Heart left ventricle (tissue), 11 donors: ENCODE data around the gene HSF2BP. TPM values are rescaled to one million over a fixed set of nuclear protein-coding genes. Genes with fewer than 3 reads are reported as not detected.

ENCODE experiments used
- microRNA-seq, 4 donors: library from miRNA; unstranded; fragments of <30 nt; microRNA quantifications; one replicate each; pipeline versions ENCODE4 to v1.2.0, GENCODE V29; 2017 to 2020
- polyA plus RNA-seq, 2 donors: library from polyadenylated mRNA; stranded (reverse); fragments of 200-250 nt; gene quantifications; one replicate each; pipeline ENCODE4 v1.2.3, GENCODE V29; 2013
- total RNA-seq, 9 donors: library from RNA; depleted of rRNA in 2 of 9; stranded (reverse); fragments of >200 nt in 2 of 9; fragmentation: NEBNext Ultra II Directional in 3 of 9; extraction: Animal tissue kit (Norgen Biotek cat#: 25700) in 3 of 9; gene quantifications; one replicate each; pipeline versions ENCODE4 v1.1.0 to v1.2.4, GENCODE V29; 2016 to 2023
- donor health status: ischemic (EF 13 %, LVEDD 7.1; RV severe dilation, severe dysfunction).
- donor health status: healthy with polysubstance abuse.
- donor health status: DM: no; HTN: yes; CAD: no.
- donor health status: DM: no; HTN: no; CAD: no.
- donor health status: ischemic (EF 25% LVEDD 5.7; RV mildly dilated, moderate dysfunction).
- donor health status: healthy.
- donor health status: DM: yes; HTN: yes; CAD: no.
- donor health status: PGD.
- donor health status: nonischemic (EF 23%, LVEDD 6.1; RV moderate dilation, normal function).

HSF2BP gene
- total and polyA plus RNA-seq, 11 donors = 0.08 to 0.32 (median 0.19) TPM; not detected in 8

Small RNA genes lying within 50 kb of the gene (microRNA-seq; reads per million reads assigned to microRNA genes)
- 0 reads per million in 4 donors for gene MIR6070

Other genes starting within 250 kb of the HSF2BP start
- 10 to 100 TPM in 4 of 9 donors, 1 to 10 TPM in 4, under 1 TPM in 1; 0.38 to 53.5 (median 5.4) TPM for gene SIK1, start 232.4 kb downstream of the HSF2BP start, total RNA-seq
- gene SIK1, start 232.4 kb downstream of the HSF2BP start, polyA plus RNA-seq = 1 to 10 TPM; 1.4 to 5.7 TPM
- 10 to 100 TPM in 4 of 9 donors, 1 to 10 TPM in 5; 6.6 to 16.1 (median 9.5) TPM for gene RRP1B, start 72 bp upstream of the HSF2BP start, total RNA-seq
- 1 to 10 TPM; 3.6 to 9.8 TPM for gene RRP1B, start 72 bp upstream of the HSF2BP start, polyA plus RNA-seq
- 100 to 1,000 TPM in 1 of 9 donors, 10 to 100 TPM in 8; 46.5 to 105 (median 79.7) TPM for gene PDXK, start 59.6 kb upstream of the HSF2BP start, total RNA-seq
- gene PDXK, start 59.6 kb upstream of the HSF2BP start, polyA plus RNA-seq = 10 to 100 TPM; 48.0 to 94.5 TPM
- 10 to 100 TPM in 8 of 9 donors, 1 to 10 TPM in 1; 7.8 to 77.0 (median 35.9) TPM for gene CSTB, start 116.8 kb upstream of the HSF2BP start, total RNA-seq
- gene CSTB, start 116.8 kb upstream of the HSF2BP start, polyA plus RNA-seq = 10 to 100 TPM; 36.1 to 72.8 TPM
- 10 to 100 TPM in 4 of 9 donors, 1 to 10 TPM in 5; 6.0 to 15.6 (median 9.8) TPM for gene RRP1, start 130.1 kb upstream of the HSF2BP start, total RNA-seq
- 10 to 100 TPM in 1 of 2 donors, 1 to 10 TPM in 1; 6.7 to 13.9 TPM for gene RRP1, start 130.1 kb upstream of the HSF2BP start, polyA plus RNA-seq
- gene AGPAT3, start 205.7 kb upstream of the HSF2BP start, total RNA-seq = 10 to 100 TPM; 48.7 to 86.0 (median 65.5) TPM
- 10 to 100 TPM; 26.6 to 51.3 TPM for gene AGPAT3, start 205.7 kb upstream of the HSF2BP start, polyA plus RNA-seq